Measurements from ENCODE around the gene SYTL3. TPM values are rescaled to one million over a fixed set of nuclear protein-coding genes. Genes with fewer than 3 reads are reported as not detected.

The SYTL3 gene
- total and polyA plus RNA-seq, 2 experiments from 2014 or later = 0.07 TPM; not detected in 1

DNA sequence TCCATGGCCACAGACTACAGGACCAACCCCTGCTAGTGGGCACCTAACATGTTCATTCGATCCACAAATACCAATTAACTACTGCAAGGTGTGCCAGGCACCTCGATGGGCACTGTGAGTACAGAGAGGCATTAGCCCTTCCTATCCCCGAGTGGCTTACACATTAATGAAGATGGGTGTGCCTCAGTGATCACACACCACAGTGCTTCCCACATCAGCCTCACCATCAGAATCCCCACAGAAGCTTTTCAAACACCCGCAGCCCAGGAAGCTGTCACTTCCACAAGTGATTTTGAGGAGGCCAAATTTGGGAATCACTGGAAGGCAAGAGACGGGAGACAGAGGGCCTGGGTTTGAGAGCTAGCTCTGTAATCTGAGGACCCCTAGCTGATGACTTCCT lies 145.7 kb downstream of the SYTL3 start (continued):
- TF ChIP-seq, protein P1, sequence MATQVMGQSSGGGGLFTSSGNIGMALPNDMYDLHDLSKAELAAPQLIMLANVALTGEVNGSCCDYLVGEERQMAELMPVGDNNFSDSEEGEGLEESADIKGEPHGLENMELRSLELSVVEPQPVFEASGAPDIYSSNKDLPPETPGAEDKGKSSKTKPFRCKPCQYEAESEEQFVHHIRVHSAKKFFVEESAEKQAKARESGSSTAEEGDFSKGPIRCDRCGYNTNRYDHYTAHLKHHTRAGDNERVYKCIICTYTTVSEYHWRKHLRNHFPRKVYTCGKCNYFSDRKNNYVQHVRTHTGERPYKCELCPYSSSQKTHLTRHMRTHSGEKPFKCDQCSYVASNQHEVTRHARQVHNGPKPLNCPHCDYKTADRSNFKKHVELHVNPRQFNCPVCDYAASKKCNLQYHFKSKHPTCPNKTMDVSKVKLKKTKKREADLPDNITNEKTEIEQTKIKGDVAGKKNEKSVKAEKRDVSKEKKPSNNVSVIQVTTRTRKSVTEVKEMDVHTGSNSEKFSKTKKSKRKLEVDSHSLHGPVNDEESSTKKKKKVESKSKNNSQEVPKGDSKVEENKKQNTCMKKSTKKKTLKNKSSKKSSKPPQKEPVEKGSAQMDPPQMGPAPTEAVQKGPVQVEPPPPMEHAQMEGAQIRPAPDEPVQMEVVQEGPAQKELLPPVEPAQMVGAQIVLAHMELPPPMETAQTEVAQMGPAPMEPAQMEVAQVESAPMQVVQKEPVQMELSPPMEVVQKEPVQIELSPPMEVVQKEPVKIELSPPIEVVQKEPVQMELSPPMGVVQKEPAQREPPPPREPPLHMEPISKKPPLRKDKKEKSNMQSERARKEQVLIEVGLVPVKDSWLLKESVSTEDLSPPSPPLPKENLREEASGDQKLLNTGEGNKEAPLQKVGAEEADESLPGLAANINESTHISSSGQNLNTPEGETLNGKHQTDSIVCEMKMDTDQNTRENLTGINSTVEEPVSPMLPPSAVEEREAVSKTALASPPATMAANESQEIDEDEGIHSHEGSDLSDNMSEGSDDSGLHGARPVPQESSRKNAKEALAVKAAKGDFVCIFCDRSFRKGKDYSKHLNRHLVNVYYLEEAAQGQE (IDR thresholded peaks at IDR 0.05; ENCODE audit: unreplicated experiment) = no peak
- TF ChIP-seq, protein P2, sequence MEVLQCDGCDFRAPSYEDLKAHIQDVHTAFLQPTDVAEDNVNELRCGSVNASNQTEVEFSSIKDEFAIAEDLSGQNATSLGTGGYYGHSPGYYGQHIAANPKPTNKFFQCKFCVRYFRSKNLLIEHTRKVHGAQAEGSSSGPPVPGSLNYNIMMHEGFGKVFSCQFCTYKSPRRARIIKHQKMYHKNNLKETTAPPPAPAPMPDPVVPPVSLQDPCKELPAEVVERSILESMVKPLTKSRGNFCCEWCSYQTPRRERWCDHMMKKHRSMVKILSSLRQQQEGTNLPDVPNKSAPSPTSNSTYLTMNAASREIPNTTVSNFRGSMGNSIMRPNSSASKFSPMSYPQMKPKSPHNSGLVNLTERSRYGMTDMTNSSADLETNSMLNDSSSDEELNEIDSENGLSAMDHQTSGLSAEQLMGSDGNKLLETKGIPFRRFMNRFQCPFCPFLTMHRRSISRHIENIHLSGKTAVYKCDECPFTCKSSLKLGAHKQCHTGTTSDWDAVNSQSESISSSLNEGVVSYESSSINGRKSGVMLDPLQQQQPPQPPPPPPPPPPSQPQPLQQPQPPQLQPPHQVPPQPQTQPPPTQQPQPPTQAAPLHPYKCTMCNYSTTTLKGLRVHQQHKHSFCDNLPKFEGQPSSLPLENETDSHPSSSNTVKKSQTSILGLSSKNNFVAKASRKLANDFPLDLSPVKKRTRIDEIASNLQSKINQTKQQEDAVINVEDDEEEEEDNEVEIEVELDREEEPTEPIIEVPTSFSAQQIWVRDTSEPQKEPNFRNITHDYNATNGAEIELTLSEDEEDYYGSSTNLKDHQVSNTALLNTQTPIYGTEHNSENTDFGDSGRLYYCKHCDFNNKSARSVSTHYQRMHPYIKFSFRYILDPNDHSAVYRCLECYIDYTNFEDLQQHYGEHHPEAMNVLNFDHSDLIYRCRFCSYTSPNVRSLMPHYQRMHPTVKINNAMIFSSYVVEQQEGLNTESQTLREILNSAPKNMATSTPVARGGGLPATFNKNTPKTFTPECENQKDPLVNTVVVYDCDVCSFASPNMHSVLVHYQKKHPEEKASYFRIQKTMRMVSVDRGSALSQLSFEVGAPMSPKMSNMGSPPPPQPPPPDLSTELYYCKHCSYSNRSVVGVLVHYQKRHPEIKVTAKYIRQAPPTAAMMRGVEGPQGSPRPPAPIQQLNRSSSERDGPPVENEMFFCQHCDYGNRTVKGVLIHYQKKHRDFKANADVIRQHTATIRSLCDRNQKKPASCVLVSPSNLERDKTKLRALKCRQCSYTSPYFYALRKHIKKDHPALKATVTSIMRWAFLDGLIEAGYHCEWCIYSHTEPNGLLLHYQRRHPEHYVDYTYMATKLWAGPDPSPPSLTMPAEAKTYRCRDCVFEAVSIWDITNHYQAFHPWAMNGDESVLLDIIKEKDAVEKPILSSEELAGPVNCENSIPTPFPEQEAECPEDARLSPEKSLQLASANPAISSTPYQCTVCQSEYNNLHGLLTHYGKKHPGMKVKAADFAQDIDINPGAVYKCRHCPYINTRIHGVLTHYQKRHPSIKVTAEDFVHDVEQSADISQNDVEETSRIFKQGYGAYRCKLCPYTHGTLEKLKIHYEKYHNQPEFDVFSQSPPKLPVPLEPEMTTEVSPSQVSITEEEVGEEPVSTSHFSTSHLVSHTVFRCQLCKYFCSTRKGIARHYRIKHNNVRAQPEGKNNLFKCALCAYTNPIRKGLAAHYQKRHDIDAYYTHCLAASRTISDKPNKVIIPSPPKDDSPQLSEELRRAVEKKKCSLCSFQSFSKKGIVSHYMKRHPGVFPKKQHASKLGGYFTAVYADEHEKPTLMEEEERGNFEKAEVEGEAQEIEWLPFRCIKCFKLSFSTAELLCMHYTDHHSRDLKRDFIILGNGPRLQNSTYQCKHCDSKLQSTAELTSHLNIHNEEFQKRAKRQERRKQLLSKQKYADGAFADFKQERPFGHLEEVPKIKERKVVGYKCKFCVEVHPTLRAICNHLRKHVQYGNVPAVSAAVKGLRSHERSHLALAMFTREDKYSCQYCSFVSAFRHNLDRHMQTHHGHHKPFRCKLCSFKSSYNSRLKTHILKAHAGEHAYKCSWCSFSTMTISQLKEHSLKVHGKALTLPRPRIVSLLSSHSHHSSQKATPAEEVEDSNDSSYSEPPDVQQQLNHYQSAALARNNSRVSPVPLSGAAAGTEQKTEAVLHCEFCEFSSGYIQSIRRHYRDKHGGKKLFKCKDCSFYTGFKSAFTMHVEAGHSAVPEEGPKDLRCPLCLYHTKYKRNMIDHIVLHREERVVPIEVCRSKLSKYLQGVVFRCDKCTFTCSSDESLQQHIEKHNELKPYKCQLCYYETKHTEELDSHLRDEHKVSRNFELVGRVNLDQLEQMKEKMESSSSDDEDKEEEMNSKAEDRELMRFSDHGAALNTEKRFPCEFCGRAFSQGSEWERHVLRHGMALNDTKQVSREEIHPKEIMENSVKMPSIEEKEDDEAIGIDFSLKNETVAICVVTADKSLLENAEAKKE (CRISPR knock-in tag; IDR thresholded peaks at IDR 0.05) = no peak
- TF ChIP-seq EZH2phosphoT487 (IDR thresholded peaks at IDR 0.05; ENCODE audit: unreplicated experiment) = no peak

DNA sequence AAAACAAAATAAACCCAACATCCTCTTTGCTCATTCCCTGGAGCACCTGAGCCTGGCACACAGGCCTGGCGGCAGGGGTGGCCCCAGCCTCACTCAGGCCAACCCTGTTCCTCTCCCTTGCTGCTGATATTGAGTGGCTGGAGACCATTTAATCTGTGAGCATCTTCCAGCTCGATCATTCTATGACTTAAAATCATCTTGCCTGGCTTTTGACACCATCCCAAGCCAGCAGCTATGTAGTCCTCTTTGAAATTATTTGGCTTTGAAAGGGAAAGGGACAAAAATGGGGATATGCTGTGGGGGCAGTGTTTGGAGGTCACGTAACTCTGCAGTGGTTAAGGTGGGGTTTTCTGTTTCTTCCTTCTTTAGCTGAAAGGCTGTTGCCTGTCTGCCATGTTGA lies 146.5 kb downstream of the SYTL3 start:
- peaks cover 100% of the 10 kb centered on the region for H3K79me2 ChIP-seq (replicated peaks; ENCODE audit: insufficient read depth)
- Mint-ChIP-seq H3K4me3 (no peak overlapping the region; the same call in 2 of the 3 replicates), H3K27ac (no peak overlapping the region), H3K27me3 (ENCODE audit: insufficient read depth, low read depth, poor library complexity) (peaks cover 13% of the 10 kb centered on the region), H3K36me3 (ENCODE audit: low read depth) (peaks cover 34% of the 10 kb centered on the region; the same call in 2 of the 3 replicates), H3K9me3 (no peaks in the 10 kb centered on the region), H3K4me1 (peaks cover 64% of the 10 kb centered on the region)
- H3K27ac ChIP-seq (ENCODE audit: low read depth) = peak overlapping the region; percentile 4; the same call in 1 of the 2 replicates
- no peaks in the 10 kb centered on the region for H3F3A ChIP-seq (replicated peaks; ENCODE audit: low read depth)
- peaks cover 83% of the 10 kb centered on the region for H4K20me1 ChIP-seq (replicated peaks; ENCODE audit: insufficient read depth)
- no peak overlapping the region for H3K4me2 ChIP-seq
- H3K36me3 ChIP-seq (ENCODE audit: insufficient read depth) = no peaks in the 10 kb centered on the region
- H3K4me3 ChIP-seq = no peak overlapping the region
- no peak for DNase-seq (ENCODE audit: low spot score)
- H3K9me2 ChIP-seq (ENCODE audit: insufficient read depth) = no peaks in the 10 kb centered on the region
- H2AFZ ChIP-seq = no peak overlapping the region
- H3K27me3 ChIP-seq (ENCODE audit: insufficient read depth) = no peaks in the 10 kb centered on the region
- no peak for ATAC-seq
- H3K4me1 ChIP-seq (ENCODE audit: insufficient read depth) = peaks cover 60% of the 10 kb centered on the region
- TF ChIP-seq CREB1 (CRISPR knock-in tag; IDR thresholded peaks at IDR 0.05; ENCODE audit: low read depth) (no peak), NANOG (IDR thresholded peaks at IDR 0.05; ENCODE audit: borderline replicate concordance) (no peak), POLR2AphosphoS5 (IDR thresholded peaks at IDR 0.05; ENCODE audit: low read depth) (no peak), STAT1 (IDR thresholded peaks at IDR 0.05; ENCODE audit: unreplicated experiment) (no peak), JUNB (IDR thresholded peaks at IDR 0.05; ENCODE audit: unreplicated experiment) (no peak), EZH2phosphoT487 (IDR thresholded peaks at IDR 0.05; ENCODE audit: unreplicated experiment) (no peak), ZNF114 (CRISPR knock-in tag; IDR thresholded peaks at IDR 0.05) (no peak), ZNF331 (CRISPR knock-in tag; IDR thresholded peaks at IDR 0.05; ENCODE audit: low read depth) (no peak)
- TF ChIP-seq, protein P3, sequence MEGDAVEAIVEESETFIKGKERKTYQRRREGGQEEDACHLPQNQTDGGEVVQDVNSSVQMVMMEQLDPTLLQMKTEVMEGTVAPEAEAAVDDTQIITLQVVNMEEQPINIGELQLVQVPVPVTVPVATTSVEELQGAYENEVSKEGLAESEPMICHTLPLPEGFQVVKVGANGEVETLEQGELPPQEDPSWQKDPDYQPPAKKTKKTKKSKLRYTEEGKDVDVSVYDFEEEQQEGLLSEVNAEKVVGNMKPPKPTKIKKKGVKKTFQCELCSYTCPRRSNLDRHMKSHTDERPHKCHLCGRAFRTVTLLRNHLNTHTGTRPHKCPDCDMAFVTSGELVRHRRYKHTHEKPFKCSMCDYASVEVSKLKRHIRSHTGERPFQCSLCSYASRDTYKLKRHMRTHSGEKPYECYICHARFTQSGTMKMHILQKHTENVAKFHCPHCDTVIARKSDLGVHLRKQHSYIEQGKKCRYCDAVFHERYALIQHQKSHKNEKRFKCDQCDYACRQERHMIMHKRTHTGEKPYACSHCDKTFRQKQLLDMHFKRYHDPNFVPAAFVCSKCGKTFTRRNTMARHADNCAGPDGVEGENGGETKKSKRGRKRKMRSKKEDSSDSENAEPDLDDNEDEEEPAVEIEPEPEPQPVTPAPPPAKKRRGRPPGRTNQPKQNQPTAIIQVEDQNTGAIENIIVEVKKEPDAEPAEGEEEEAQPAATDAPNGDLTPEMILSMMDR (conservative IDR thresholded peaks at IDR 0.05; ENCODE audit: low read depth in 2 of 2) = no peak
- TF ChIP-seq, protein P4, sequence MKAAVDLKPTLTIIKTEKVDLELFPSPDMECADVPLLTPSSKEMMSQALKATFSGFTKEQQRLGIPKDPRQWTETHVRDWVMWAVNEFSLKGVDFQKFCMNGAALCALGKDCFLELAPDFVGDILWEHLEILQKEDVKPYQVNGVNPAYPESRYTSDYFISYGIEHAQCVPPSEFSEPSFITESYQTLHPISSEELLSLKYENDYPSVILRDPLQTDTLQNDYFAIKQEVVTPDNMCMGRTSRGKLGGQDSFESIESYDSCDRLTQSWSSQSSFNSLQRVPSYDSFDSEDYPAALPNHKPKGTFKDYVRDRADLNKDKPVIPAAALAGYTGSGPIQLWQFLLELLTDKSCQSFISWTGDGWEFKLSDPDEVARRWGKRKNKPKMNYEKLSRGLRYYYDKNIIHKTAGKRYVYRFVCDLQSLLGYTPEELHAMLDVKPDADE (IDR thresholded peaks at IDR 0.05) = no peak
